ENCODE data around the gene TMEM203.

Gene TMEM203

GRCh38 chr9:137157618-137158415 is 47.6 kb downstream of the TMEM203 start:
- peaks cover 13% of the 10 kb centered on the region for H3K4me1 ChIP-seq (ENCODE audit: control insufficient read depth, insufficient read depth, low read length)
- H3K36me3 ChIP-seq (ENCODE audit: control insufficient read depth in 2 of 2, insufficient read depth in 2 of 2, low read length in 2 of 2) = no peaks in the 10 kb centered on the region
- H3K9me3 ChIP-seq (ENCODE audit: control insufficient read depth in 2 of 2, low read length in 2 of 2) = no peaks in the 10 kb centered on the region
- no peak overlapping the region for H3K27ac ChIP-seq (ENCODE audit: low read length)
- no peak overlapping the region for H3K4me3 ChIP-seq (ENCODE audit: low read length in 2 of 2)
- no peak overlapping the region for H3K9ac ChIP-seq (ENCODE audit: low read length in 2 of 2)
- H3K27me3 ChIP-seq (ENCODE audit: control insufficient read depth in 1 of 2, insufficient read depth in 2 of 2, low read length in 2 of 2) = peaks cover 52 to 68% of the 10 kb centered on the region in 2 donors

GRCh38 chr9:137156567-137157375 is 48.7 kb downstream of the TMEM203 start:
- Histone ChIP-seq H3K9me3 (ENCODE audit: control insufficient read depth in 2 of 2, low read length in 2 of 2) (no peaks in the 10 kb centered on the region), H3K4me1 (ENCODE audit: control insufficient read depth, insufficient read depth, low read length) (peaks cover 5% of the 10 kb centered on the region), H3K27me3 (ENCODE audit: control insufficient read depth in 1 of 2, insufficient read depth in 2 of 2, low read length in 2 of 2) (peaks cover 49 to 60% of the 10 kb centered on the region in 2 donors), H3K4me3 (ENCODE audit: low read length in 2 of 2) (peak overlapping the region in 1 of 2 donors; percentile 54), H3K9ac (ENCODE audit: low read length in 2 of 2) (no peak overlapping the region), H3K36me3 (ENCODE audit: control insufficient read depth in 2 of 2, insufficient read depth in 2 of 2, low read length in 2 of 2) (no peaks in the 10 kb centered on the region), H3K27ac (ENCODE audit: low read length) (no peak overlapping the region)

Data from stomach smooth muscle (tissue), 2 donors.